SK-N-SH (cell line): ENCODE data around the gene TUBB1. TPM values are rescaled to one million over a fixed set of nuclear protein-coding genes. Genes with fewer than 3 reads are reported as not detected.

Experiments
- CTCF ChIA-PET: fragments of 300-600, 350-600 bp; formaldehyde crosslinking; extraction: SDS; loops from one replicate; lab custom pipeline; 2021; lab: Yijun Ruan, JAX
- POLR2A ChIA-PET: fragments of 350-600 bp; sonication (Branson Sonifier 250); formaldehyde crosslinking; extraction: SDS; loops from one replicate; lab custom pipeline; 2020; ENCODE audit warnings: antibody characterized with exemption, inconsistent platforms; lab: Yijun Ruan, JAX
- DNase-seq: peaks from one replicate; pipeline ENCODE4 v3.0.0; 2012
- H2AFZ ChIP-seq: fragments of 200-600 bp; sonication (generic); 2 replicates; pipeline ENCODE4 v1.8.1; 2016; ENCODE audit warnings: antibody characterized with exemption, mild to moderate bottlenecking, low read depth
- H3F3A ChIP-seq: fragments of 200-600 bp; sonication (generic); replicated peaks from 2 replicates; pipeline ENCODE3; 2016; ENCODE audit warnings: antibody characterized with exemption, mild to moderate bottlenecking; ENCODE audit not compliant: insufficient read depth
- H3K27ac ChIP-seq, 2 experiments: fragments of 200-500 bp in 1 of 2; fragments of 200-600 bp in 1 of 2; sonication (Bioruptor generic) in 1 of 2; sonication (generic), shearing (Covaris generic) in 1 of 2; 2 replicates each; pipeline versions ENCODE4 v1.5.1 to v1.6.1; 2014 to 2016; ENCODE audit warnings: low read depth in 2 of 2, inconsistent platforms in 1 of 2, low read length in 1 of 2, mild to moderate bottlenecking in 1 of 2, mixed read lengths in 1 of 2
- H3K27me3 ChIP-seq: fragments of 200-600 bp; sonication (generic), shearing (Covaris generic); 2 replicates; pipeline ENCODE4 v1.6.1; 2016; ENCODE audit warnings: mixed run types; ENCODE audit not compliant: insufficient read depth
- H3K36me3 ChIP-seq, 2 experiments: fragments of 200-500 bp in 1 of 2; fragments of 200-600 bp in 1 of 2; sonication (Bioruptor generic) in 1 of 2; sonication (generic) in 1 of 2; replicated peaks in 1 of 2; 2 replicates each; pipeline versions ENCODE3 to v1.5.1; 2014 to 2016; ENCODE audit warnings: low read length in 1 of 2, mild to moderate bottlenecking in 1 of 2; ENCODE audit not compliant: insufficient read depth in 2 of 2, control insufficient read depth in 1 of 2
- H3K4me1 ChIP-seq, 2 experiments: fragments of 200-500 bp in 1 of 2; fragments of 200-600 bp in 1 of 2; sonication (Bioruptor generic) in 1 of 2; sonication (generic), shearing (Covaris generic) in 1 of 2; 2 replicates each; pipeline versions ENCODE4 v1.5.1 to v1.6.1; 2014 to 2016; ENCODE audit warnings: low read depth in 1 of 2, low read length in 1 of 2, mixed run types in 1 of 2; ENCODE audit not compliant: insufficient read depth in 2 of 2, control insufficient read depth in 1 of 2
- H3K4me2 ChIP-seq: fragments of 200-600 bp; sonication (generic), shearing (Covaris generic); 2 replicates; pipeline ENCODE4 v1.6.1; 2017; ENCODE audit warnings: mixed run types
- H3K4me3 ChIP-seq, 2 experiments: fragments of 200-500 bp in 1 of 2; fragments of 200-600 bp in 1 of 2; sonication (Bioruptor generic) in 1 of 2; sonication (generic), shearing (Covaris generic) in 1 of 2; 2 replicates each; pipeline versions ENCODE4 v1.5.1 to v1.8.1; 2014 to 2016; ENCODE audit warnings: low read depth in 2 of 2, inconsistent platforms in 1 of 2, low read length in 1 of 2, mild to moderate bottlenecking in 1 of 2, mixed read lengths in 1 of 2, moderate library complexity in 1 of 2
- H3K79me2 ChIP-seq: fragments of 200-600 bp; sonication (generic); 2 replicates; pipeline ENCODE4 v1.8.1; 2017; ENCODE audit warnings: mild to moderate bottlenecking; ENCODE audit not compliant: insufficient read depth
- H3K9ac ChIP-seq: fragments of 200-600 bp; sonication (generic); 2 replicates; pipeline ENCODE4 v1.6.1; 2017; ENCODE audit warnings: mixed run types
- H3K9me2 ChIP-seq: fragments of 200-600 bp; sonication (generic); 2 replicates; pipeline ENCODE4 v1.6.1; 2017; ENCODE audit warnings: mixed run types
- H3K9me3 ChIP-seq: fragments of 200-600 bp; sonication (generic); 2 replicates; pipeline ENCODE4 v1.6.1; 2017; ENCODE audit warnings: mixed run types, mild to moderate bottlenecking, moderate library complexity
- H4K20me1 ChIP-seq: fragments of 200-600 bp; sonication (generic); 2 replicates; pipeline ENCODE4 v1.6.1; 2017; ENCODE audit warnings: mild to moderate bottlenecking, mixed run types; ENCODE audit not compliant: insufficient read depth
- CHD2 ChIP-seq: fragments of 150-350 bp; IDR thresholded peaks from 2 replicates; pipeline ENCODE4 v1.6.1; 2018; ENCODE audit warnings: low read length; ENCODE audit not compliant: partially characterized antibody
- ELF1 ChIP-seq: IDR thresholded peaks from 2 replicates; pipeline ENCODE4 v1.4.0; 2012
- EZH2phosphoT487 ChIP-seq: fragments of 200-600 bp; sonication (generic); IDR thresholded peaks from 2 replicates; pipeline ENCODE4 v1.6.1; 2017; ENCODE audit warnings: low read depth, mixed run types, mild to moderate bottlenecking, antibody characterized with exemption, moderate library complexity, borderline replicate concordance
- FOSL2 ChIP-seq: IDR thresholded peaks from 2 replicates; pipeline ENCODE4 v1.4.0; 2012; ENCODE audit warnings: low read depth, mild to moderate bottlenecking, moderate library complexity, borderline replicate concordance
- FOXM1 ChIP-seq: IDR thresholded peaks from 2 replicates; pipeline ENCODE4 v1.4.0; 2012; ENCODE audit warnings: low read depth, mild to moderate bottlenecking
- GABPA ChIP-seq: IDR thresholded peaks from 2 replicates; pipeline ENCODE4 v1.4.0; 2012; ENCODE audit warnings: low read depth, mild to moderate bottlenecking
- JUND ChIP-seq: IDR thresholded peaks from 2 replicates; pipeline ENCODE4 v1.4.0; 2012
- MEF2A ChIP-seq: IDR thresholded peaks from 2 replicates; pipeline ENCODE4 v1.4.0; 2012; ENCODE audit warnings: low read depth, borderline replicate concordance
- NRF1 ChIP-seq: IDR thresholded peaks from 2 replicates; pipeline ENCODE4 v1.6.1; 2012; ENCODE audit warnings: low read depth, mild to moderate bottlenecking, low read length
- RAD21 ChIP-seq: IDR thresholded peaks from 2 replicates; pipeline ENCODE4 v1.6.1; 2012; ENCODE audit warnings: mild to moderate bottlenecking, low read length
- SMC3 ChIP-seq: IDR thresholded peaks from 2 replicates; pipeline ENCODE4 v1.6.1; 2012; ENCODE audit warnings: low read depth, low read length, improper control_type of control experiment
- TAF1 ChIP-seq: IDR thresholded peaks from 2 replicates; pipeline ENCODE4 v1.6.1; 2012; ENCODE audit warnings: low read depth, mild to moderate bottlenecking, low read length, moderate library complexity, borderline replicate concordance
- TCF12 ChIP-seq: IDR thresholded peaks from 2 replicates; pipeline ENCODE4 v1.4.0; 2012
- TEAD4 ChIP-seq: IDR thresholded peaks from 2 replicates; pipeline ENCODE4 v1.4.0; 2012; ENCODE audit warnings: mild to moderate bottlenecking, borderline replicate concordance; ENCODE audit not compliant: insufficient read depth
- WGBS: methylation state at CpG from one replicate; pipeline ENCODE4 v1.1.6; 2017; ENCODE audit warnings: low lambda C conversion rate; 5-methylcytosine and 5-hydroxymethylcytosine counted together
- polyA plus RNA-seq, 3 experiments: library from polyadenylated mRNA; depleted of rRNA; stranded (reverse); fragments of >200 nt; gene quantifications; 2 replicates each; pipeline ENCODE4 v1.2.3, GENCODE V29; 2012
- TF ChIP-seq, protein P1 (sequence below): fragments of 200-600 bp; sonication (generic); IDR thresholded peaks from 2 replicates; pipeline ENCODE4 v1.6.1; 2017; ENCODE audit warnings: antibody characterized with exemption, mild to moderate bottlenecking, moderate library complexity
- TF ChIP-seq, protein P2 (sequence below): IDR thresholded peaks from 2 replicates; pipeline ENCODE4 v1.4.0; 2012; ENCODE audit warnings: low read depth
- TF ChIP-seq, protein P3 (sequence below): fragments of 150-350 bp; IDR thresholded peaks from 2 replicates; pipeline ENCODE4 v1.6.1; 2016; ENCODE audit warnings: mild to moderate bottlenecking, low read depth, low read length
- TF ChIP-seq, protein P4 (sequence below): IDR thresholded peaks from 2 replicates; pipeline ENCODE4 v1.4.0; 2012; ENCODE audit warnings: low read depth, borderline replicate concordance
- TF ChIP-seq, protein P5 (sequence below): fragments of 150-350 bp; IDR thresholded peaks from 2 replicates; pipeline ENCODE4 v1.6.1; 2017; ENCODE audit warnings: antibody characterized with exemption, low read length, low read depth, borderline replicate concordance

The TUBB1 gene
- polyA plus RNA-seq, 1 of the 3 experiments (the other 2 are of a cell fraction): not detected

DNA sequence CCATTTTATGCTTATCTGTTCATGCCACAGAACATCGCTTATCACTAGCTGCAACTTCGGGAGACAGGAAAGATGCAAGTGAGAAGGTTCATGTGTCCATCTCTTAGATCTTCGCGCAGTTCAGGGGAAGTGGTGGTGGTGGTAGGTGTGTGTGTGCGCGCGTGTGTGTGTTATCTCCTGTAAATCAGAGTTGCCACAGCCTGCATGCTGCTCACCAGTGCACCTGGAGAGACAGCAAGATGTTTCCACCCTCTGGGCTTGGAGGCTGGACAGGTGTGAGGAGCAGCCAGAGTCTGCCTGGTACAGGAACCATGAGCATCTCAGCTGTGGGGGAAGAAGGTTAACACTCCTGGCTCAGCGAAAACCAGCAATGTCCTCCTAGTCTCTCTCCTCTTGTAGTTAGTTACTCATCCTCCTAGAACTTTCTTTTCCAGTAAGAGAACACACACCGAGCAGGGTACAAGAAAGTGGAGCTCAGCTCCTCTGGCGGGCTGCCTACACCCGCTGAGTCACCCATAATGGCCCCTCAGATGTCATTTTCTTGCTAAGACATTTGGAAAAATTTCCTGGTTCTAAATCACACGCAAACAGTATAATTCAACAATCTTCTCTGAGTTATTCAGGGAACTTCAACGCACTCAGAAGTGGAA is 5.1 kb upstream of the TUBB1 start (continued):
- TF ChIP-seq, protein P1, sequence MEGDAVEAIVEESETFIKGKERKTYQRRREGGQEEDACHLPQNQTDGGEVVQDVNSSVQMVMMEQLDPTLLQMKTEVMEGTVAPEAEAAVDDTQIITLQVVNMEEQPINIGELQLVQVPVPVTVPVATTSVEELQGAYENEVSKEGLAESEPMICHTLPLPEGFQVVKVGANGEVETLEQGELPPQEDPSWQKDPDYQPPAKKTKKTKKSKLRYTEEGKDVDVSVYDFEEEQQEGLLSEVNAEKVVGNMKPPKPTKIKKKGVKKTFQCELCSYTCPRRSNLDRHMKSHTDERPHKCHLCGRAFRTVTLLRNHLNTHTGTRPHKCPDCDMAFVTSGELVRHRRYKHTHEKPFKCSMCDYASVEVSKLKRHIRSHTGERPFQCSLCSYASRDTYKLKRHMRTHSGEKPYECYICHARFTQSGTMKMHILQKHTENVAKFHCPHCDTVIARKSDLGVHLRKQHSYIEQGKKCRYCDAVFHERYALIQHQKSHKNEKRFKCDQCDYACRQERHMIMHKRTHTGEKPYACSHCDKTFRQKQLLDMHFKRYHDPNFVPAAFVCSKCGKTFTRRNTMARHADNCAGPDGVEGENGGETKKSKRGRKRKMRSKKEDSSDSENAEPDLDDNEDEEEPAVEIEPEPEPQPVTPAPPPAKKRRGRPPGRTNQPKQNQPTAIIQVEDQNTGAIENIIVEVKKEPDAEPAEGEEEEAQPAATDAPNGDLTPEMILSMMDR: no peak
- TF ChIP-seq FOSL2 (peak; percentile 57; the same call in 1 of the 2 replicates), RAD21 (no peak)
- TF ChIP-seq, protein P2, sequence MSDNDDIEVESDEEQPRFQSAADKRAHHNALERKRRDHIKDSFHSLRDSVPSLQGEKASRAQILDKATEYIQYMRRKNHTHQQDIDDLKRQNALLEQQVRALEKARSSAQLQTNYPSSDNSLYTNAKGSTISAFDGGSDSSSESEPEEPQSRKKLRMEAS: peak; percentile 41; the same call in 1 of the 2 replicates

DNA sequence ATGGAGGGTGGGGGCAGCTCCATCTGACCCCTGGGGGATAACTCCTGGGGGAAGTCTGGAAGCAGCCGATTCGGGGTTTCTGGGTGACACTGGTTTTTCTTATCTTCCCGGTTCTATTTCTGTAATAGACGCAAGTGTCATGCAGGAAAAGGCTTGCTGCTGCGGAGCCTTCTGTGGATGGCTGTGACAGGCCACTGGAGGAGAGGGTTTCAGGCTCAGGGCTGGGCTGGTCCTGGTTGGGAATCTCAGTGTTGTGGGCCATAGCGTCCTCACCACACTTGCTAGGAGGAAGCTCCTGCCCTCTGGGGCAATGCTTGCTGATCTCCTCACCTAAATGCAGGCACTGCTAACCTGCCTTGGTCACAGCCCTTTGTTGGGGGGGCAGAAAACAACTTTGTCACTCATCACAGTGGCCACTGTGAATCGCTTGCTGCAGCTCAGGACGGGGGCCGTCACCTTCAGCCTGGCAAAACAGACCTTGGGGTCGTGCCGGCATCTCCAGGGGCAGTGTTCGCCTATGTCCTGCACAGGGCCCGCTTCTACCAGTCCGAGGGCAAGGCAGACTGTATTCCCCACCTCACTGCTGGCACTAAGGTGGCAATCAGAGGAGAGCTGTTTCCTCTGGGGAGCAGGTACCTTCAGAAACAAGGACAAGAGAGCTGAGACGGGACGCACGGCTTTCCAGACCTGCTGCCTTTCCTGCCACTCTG is 4.4 kb upstream of the TUBB1 start:
- Histone ChIP-seq H3K36me3 (no peaks in the 10 kb centered on the region), H2AFZ (no peak overlapping the region), H3K4me3 (no peak overlapping the region), H3K79me2 (peaks cover 6% of the 10 kb centered on the region; the same call in 1 of the 2 replicates), H3K9me3 (no peaks in the 10 kb centered on the region), H3F3A (peaks cover 12% of the 10 kb centered on the region), H3K9me2 (no peaks in the 10 kb centered on the region), H3K27ac (peak overlapping the region in 1 of 2 experiments; percentile 62; a peak in 2 of 4 replicates), H4K20me1 (no peaks in the 10 kb centered on the region), H3K9ac (no peak overlapping the region), H3K27me3 (no peaks in the 10 kb centered on the region), H3K4me1 (peaks cover 24 to 48% of the 10 kb centered on the region in 2 experiments; a peak in 3 of 4 replicates), H3K4me2 (0 out of 2 replicates have a peak overlapping the region, but pooled peaks have one; percentile 43)
- WGBS: 85% methylated on average over 7 of the region's 17 CpGs
- ChIA-PET POLR2A (interaction anchor here (0.9 to 1.7 kb wide), 2 partner anchors 14 to 34 kb away, joined by 3 to 5 read pairs; no protein-coding TSS in a partner anchor), CTCF (interaction anchor here (1.2 to 1.3 kb wide), 2 partner anchors 13 to 804 kb away, joined by 3 to 4 read pairs; no protein-coding TSS in a partner anchor)
- no peak for DNase-seq
- TF ChIP-seq TAF1: no peak
- no peak for TF ChIP-seq JUND
- no peak for TF ChIP-seq CHD2
- no peak for TF ChIP-seq SMC3
- no peak for TF ChIP-seq GABPA
- TF ChIP-seq FOXM1: no peak
- no peak for TF ChIP-seq TEAD4
- no peak for TF ChIP-seq TCF12
- TF ChIP-seq, protein P2: no peak
- TF ChIP-seq EZH2phosphoT487: no peak
- no peak for TF ChIP-seq ELF1
- no peak for TF ChIP-seq MEF2A
- no peak for TF ChIP-seq NRF1
- TF ChIP-seq, protein P3, sequence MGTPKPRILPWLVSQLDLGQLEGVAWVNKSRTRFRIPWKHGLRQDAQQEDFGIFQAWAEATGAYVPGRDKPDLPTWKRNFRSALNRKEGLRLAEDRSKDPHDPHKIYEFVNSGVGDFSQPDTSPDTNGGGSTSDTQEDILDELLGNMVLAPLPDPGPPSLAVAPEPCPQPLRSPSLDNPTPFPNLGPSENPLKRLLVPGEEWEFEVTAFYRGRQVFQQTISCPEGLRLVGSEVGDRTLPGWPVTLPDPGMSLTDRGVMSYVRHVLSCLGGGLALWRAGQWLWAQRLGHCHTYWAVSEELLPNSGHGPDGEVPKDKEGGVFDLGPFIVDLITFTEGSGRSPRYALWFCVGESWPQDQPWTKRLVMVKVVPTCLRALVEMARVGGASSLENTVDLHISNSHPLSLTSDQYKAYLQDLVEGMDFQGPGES: no peak
- TF ChIP-seq, protein P4, sequence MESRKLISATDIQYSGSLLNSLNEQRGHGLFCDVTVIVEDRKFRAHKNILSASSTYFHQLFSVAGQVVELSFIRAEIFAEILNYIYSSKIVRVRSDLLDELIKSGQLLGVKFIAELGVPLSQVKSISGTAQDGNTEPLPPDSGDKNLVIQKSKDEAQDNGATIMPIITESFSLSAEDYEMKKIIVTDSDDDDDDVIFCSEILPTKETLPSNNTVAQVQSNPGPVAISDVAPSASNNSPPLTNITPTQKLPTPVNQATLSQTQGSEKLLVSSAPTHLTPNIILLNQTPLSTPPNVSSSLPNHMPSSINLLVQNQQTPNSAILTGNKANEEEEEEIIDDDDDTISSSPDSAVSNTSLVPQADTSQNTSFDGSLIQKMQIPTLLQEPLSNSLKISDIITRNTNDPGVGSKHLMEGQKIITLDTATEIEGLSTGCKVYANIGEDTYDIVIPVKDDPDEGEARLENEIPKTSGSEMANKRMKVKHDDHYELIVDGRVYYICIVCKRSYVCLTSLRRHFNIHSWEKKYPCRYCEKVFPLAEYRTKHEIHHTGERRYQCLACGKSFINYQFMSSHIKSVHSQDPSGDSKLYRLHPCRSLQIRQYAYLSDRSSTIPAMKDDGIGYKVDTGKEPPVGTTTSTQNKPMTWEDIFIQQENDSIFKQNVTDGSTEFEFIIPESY: no peak
- TF ChIP-seq, protein P5, sequence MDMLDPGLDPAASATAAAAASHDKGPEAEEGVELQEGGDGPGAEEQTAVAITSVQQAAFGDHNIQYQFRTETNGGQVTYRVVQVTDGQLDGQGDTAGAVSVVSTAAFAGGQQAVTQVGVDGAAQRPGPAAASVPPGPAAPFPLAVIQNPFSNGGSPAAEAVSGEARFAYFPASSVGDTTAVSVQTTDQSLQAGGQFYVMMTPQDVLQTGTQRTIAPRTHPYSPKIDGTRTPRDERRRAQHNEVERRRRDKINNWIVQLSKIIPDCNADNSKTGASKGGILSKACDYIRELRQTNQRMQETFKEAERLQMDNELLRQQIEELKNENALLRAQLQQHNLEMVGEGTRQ: no peak
